CD4-positive, alpha-beta T cell treated with Interleukin-2 at 100 ng/mL for 4 hours (primary cell): ENCODE measurements around the gene HPCAL1.

Experiments used
- DNase-seq: peaks from one replicate; pipeline ENCODE4 v3.0.0-alpha.2; 2020; ENCODE audit warnings: low spot score

HPCAL1 gene

GRCh38 chr2:10466801-10467200 is 164.1 kb downstream of the HPCAL1 start:
- no peak for DNase-seq

- no peak for DNase-seq
Measured at GRCh38 chr2:10467401-10467800, 164.7 kb downstream of the HPCAL1 start.

- no peak for DNase-seq
Measured at GRCh38 chr2:10469301-10469700, 166.6 kb downstream of the HPCAL1 start.

GRCh38 chr2:10469955-10470608 is 167.4 kb downstream of the HPCAL1 start:
- no peak for DNase-seq

- DNase-seq, result no peak
Measured at GRCh38 chr2:10471046-10471571, 168.4 kb downstream of the HPCAL1 start.

GRCh38 chr2:10471955-10472354 is 169.3 kb downstream of the HPCAL1 start:
- DNase-seq, result no peak

GRCh38 chr2:10473121-10473756 is 170.5 kb downstream of the HPCAL1 start:
- no peak for DNase-seq

GRCh38 chr2:10475221-10475722 is 172.6 kb downstream of the HPCAL1 start:
- no peak for DNase-seq

GRCh38 chr2:10475811-10476660 is 173.3 kb downstream of the HPCAL1 start:
- DNase-seq, result no peak

GRCh38 chr2:10476723-10477442 is 174.2 kb downstream of the HPCAL1 start:
- DNase-seq, result no peak
